GM19467 (cell line): ENCODE measurements around the gene TM2D1.

Experiments
- ATAC-seq: cut with Tn5 transposase; IDR thresholded peaks from one replicate; pipeline ENCODE4 v1.9.1; 2021; ENCODE audit warnings: mild to moderate bottlenecking, moderate library complexity; ENCODE audit not compliant: unreplicated experiment

TM2D1 gene

GRCh38 chr1:61645476-61645875 lies 79.5 kb downstream of the TM2D1 start:
- no peak for ATAC-seq

GRCh38 chr1:61644303-61644702 lies 80.6 kb downstream of the TM2D1 start:
- no peak for ATAC-seq

- no peak for ATAC-seq
Observed at GRCh38 chr1:61642475-61643232, 82.3 kb downstream of the TM2D1 start.

- ATAC-seq: peak; percentile 95
Observed at GRCh38 chr1:61641578-61642336, 83.2 kb downstream of the TM2D1 start.

GRCh38 chr1:61640531-61641530 lies 84.1 kb downstream of the TM2D1 start:
- ATAC-seq: no peak

- no peak for ATAC-seq
Observed at GRCh38 chr1:61639608-61640336, 85.2 kb downstream of the TM2D1 start.

GRCh38 chr1:61638911-61639605 lies 85.9 kb downstream of the TM2D1 start:
- no peak for ATAC-seq

GRCh38 chr1:61638296-61638695 lies 86.6 kb downstream of the TM2D1 start:
- no peak for ATAC-seq

GRCh38 chr1:61637470-61637869 lies 87.5 kb downstream of the TM2D1 start:
- no peak for ATAC-seq

- ATAC-seq: no peak
Observed at GRCh38 chr1:61636814-61637213, 88.1 kb downstream of the TM2D1 start.

GRCh38 chr1:61636376-61636775 lies 88.6 kb downstream of the TM2D1 start:
- no peak for ATAC-seq

GRCh38 chr1:61635557-61635956 lies 89.4 kb downstream of the TM2D1 start:
- ATAC-seq: no peak

- ATAC-seq: no peak
Observed at GRCh38 chr1:61631436-61631835, 93.5 kb downstream of the TM2D1 start.
